ENCODE data around the gene C1orf105. TPM values are rescaled to one million over a fixed set of nuclear protein-coding genes. Genes with fewer than 3 reads are reported as not detected.
"Not testable (repeated sequence)": the region's sequence is repeated elsewhere in the genome, so short reads cannot be mapped to it uniquely, and the experiment has no call there.

The C1orf105 gene
- total RNA-seq, result not detected
- long read RNA-seq, donor 1, result 0 reads
- long read RNA-seq, donor 2, result 0 reads

DNA sequence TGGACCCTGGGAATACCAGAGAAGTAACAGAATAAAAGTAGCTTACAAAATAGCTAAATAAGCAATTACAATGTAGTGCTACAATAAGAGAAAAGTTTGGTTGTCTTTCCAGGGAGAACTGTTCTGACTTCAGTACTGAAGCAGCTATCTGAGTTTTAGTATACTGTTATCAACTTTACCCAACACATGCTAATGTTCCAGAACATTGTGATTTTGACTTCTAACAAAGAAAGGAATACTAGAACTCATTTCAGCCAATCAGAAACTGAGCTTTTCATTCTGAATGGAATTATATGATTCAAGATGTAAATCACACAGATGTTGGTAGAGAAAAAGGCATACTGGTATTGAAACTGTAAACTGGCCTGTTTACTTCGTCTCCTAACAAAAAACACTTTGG, at the start of gene C1orf105:
Gene C1orf105 (plus strand): TSS at position 301 of the 400 bp plus-strand sequence. CDS start 201 bp downstream, outside the sequence.
- DNase-seq (ENCODE audit: low spot score), result no peak
- intact Hi-C loops (cut with DNase I), result loop anchor here in 1 of 2 donors (10.0 kb wide), 1 partner anchor 416 kb away; no protein-coding TSS in a partner anchor

GRCh38 chr1:172371646-172372045, 48.8 kb upstream of the C1orf105 start:
- DNase-seq (ENCODE audit: low spot score); intact Hi-C loops (cut with DNase I): not testable (repeated sequence)

GRCh38 chr1:172373864-172374263, 46.6 kb upstream of the C1orf105 start:
- intact Hi-C loops (cut with DNase I), result no loop called here
- no peak for DNase-seq (ENCODE audit: low spot score)

- no peak for DNase-seq (ENCODE audit: low spot score)
- intact Hi-C loops (cut with DNase I), result no loop called here
These were observed 45.3 kb upstream of the C1orf105 start for GRCh38 chr1:172375211-172375631.

GRCh38 chr1:172376431-172376830, 44.1 kb upstream of the C1orf105 start:
- intact Hi-C loops (cut with DNase I), result no loop called here
- no peak for DNase-seq (ENCODE audit: low spot score)

DNA sequence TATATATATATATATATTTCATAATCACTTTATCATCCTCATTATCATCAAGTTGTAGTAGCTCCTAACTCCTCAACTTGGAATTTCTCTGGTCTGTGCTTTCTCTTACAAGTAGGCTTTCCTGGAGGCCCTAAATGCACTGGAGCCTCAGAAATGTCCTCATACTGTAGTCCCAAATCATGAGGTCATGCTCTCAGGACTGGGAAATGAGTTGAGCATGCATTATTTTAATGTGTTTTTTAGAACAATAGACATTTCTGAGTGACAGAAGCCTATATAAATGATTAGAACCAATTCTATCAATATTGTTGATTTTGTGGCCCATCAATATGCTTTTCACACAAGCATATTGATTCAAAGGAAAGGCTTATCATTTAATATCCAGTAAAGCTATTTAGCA, 42.9 kb upstream of the C1orf105 start:
- intact Hi-C loops (cut with DNase I), result no loop called here
- DNase-seq (ENCODE audit: low spot score), result no peak

- intact Hi-C loops (cut with DNase I), result loop anchor here in 1 of 2 donors (1.0 kb wide), 1 partner anchor 9 kb away; no protein-coding TSS in a partner anchor
- no peak for DNase-seq (ENCODE audit: low spot score)
These were observed 42.2 kb upstream of the C1orf105 start for GRCh38 chr1:172378109-172378760.

DNA sequence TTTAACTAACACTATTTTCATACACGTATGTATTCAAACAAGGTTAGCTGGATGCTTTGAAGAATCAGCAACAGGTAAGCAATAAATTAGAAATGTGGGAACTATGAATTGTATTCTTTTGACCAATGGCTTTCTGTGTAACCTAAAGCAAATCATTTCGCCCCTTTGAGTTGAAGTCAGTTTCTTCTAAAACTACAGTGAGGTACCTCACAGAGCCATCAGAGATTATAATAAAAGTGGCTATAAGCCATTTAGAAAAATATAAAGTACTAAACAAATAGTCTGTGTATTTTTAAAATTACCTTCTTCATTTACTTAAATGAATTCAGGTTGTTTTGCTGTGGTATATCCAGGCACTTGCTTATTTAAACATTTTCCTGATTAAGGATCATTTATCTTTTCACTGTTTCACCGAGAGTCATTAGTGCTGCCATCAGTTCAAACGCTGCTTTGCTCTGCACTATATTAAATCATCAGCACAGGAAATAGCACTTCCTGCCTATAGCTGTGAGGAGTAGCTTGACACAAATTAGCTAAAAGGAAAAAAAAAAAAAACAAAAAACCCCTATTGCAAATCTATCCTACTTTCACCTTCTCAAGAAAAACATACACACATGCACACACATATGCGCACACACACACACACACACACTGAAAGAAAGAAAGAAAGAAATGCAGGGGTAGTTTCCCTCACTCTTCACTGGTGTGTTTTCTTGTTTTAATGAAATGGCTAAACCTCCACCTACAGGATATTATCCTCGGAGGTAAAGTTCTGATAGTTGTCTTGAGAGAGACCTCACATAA, 39.8 kb upstream of the C1orf105 start:
- intact Hi-C loops (cut with DNase I), result no loop called here
- DNase-seq (ENCODE audit: low spot score), result no peak

- intact Hi-C loops (cut with DNase I), result no loop called here
- no peak for DNase-seq (ENCODE audit: low spot score)
These were observed 38.5 kb upstream of the C1orf105 start for GRCh38 chr1:172381946-172382345.

DNA sequence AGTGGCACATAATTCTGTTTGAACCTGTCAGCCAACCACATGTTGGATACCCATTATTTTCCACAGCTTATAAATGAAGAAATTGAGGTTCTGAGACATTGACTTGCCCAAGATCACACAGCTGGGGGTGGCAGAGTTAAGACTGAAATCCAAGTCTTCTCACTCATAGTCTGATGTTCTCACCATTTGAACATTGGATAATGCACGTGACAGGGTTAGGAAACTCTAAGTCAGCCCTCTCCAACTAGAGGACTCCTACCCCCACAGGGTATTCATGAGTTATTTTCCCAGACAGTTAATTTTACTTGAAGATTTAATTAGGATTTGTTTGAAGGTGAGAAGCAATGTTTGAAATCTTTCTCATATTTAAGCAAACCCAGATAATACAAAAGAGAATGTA, 38.1 kb upstream of the C1orf105 start:
- intact Hi-C loops (cut with DNase I), result no loop called here

GRCh38 chr1:172382990-172383389, 37.5 kb upstream of the C1orf105 start:
- intact Hi-C loops (cut with DNase I), result no loop called here
- no peak for DNase-seq (ENCODE audit: low spot score)

More for the DNA sequence above, 38.1 kb upstream of the C1orf105 start:
- no peak for DNase-seq (ENCODE audit: low spot score)

DNA sequence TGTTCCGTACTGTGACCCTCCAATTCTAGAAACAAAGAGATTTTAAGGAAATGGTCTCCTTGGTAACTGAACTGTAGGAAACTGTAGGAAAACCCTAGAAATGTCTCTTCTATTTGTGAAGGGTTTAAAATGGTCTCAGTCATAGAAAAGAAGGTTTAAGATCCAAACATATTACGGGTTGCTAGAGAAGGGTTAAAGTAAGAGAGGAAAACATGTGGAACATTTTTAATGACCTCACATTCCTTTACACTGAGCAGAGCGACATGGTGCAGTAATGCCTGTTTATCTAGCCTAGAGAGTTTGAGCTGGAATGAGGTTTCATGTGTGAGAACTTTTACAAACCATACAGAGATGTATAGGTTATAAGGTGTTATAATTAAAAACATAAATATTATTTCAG, 36.9 kb upstream of the C1orf105 start:
- no peak for DNase-seq (ENCODE audit: low spot score)
- intact Hi-C loops (cut with DNase I), result no loop called here

DNA sequence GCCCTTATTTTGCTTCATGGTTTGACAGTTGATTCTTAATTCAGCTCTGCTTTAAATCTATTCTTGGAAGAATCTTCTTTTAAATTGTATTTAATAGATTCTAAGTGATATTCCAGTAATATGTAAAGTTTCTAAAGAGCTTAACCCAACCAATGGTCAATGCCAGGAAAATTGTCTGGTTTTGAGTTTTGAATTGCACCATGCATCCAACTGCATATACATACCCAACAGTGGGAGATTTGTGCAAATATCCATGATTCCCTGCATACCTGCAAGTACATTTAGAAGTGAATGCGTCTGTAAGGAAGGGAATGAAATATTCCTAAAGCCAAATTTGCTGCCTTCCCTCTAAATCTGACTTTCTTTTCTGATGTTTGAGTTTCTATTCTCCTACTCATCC, 35.8 kb upstream of the C1orf105 start:
- intact Hi-C loops (cut with DNase I), result no loop called here
- DNase-seq (ENCODE audit: low spot score), result no peak

DNA sequence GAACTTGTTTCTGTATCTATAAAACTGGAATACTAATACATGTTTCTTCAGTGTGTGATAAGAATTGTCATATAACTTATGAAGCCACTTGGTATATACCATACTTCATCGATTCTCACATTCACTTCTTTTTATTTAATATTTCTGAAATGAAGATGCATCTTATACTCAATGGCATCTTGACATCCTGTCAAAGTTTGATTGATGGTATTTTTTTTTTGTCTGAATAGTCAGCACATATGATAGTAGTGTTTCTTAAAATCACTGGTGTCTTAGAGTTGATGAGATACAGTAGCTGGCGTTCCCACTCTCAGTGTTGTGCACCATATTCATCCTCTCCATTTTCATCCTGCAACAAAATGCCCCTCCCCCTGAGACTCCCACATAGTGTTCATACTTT, 34.4 kb upstream of the C1orf105 start:
- DNase-seq (ENCODE audit: low spot score), result no peak
- intact Hi-C loops (cut with DNase I), result no loop called here

DNA sequence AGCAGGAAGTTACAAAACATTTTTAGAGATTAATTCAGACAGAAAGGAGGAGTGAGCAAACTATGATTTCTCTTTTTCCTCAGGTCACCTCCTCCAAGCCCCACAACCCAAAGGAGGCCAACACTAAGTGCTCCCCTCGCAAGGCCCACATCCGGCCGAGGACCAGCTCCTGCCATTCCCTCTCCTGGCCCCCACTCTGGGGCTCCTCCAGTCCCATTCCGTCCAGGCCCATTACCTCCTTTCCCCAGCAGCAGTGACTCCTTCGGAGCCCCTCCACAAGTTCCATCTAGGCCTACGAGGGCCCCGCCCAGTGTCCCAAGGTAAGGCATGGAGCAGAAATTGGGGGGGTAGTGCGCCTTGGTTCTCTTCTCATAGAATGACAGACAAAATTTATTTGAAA, 32.0 kb upstream of the C1orf105 start:
- intact Hi-C loops (cut with DNase I), result no loop called here
- no peak for DNase-seq (ENCODE audit: low spot score)

DNA sequence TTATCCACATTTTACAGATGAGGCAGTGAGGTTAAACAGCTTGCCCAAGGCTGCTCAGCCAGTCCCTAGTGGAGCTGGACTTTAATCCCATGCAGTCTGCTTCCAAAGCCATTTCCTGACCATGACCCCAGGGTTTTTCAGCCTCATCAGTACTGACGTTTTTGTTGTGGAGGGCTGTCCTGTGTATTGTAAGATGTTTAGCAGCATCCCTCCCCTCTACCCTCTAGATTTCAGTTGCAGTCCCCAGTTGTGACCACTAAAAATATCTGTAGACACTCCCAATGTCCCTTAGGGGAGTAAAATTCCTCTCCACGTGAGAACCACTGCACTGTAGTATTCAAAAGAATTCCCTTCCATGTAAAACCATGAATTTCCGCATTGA, 30.2 kb upstream of the C1orf105 start:
- intact Hi-C loops (cut with DNase I), result loop anchor here in 1 of 2 donors (10.0 kb wide), 1 partner anchor 105 kb away; no protein-coding TSS in a partner anchor
- no peak for DNase-seq (ENCODE audit: low spot score)

GRCh38 chr1:172390683-172391551, 29.6 kb upstream of the C1orf105 start:
- intact Hi-C loops (cut with DNase I), result loop anchor here in 1 of 2 donors (10.0 kb wide), 1 partner anchor 106 kb away; no protein-coding TSS in a partner anchor
- DNase-seq (ENCODE audit: low spot score), result no peak

- intact Hi-C loops (cut with DNase I), result loop anchor here in 1 of 2 donors (10.0 kb wide), 1 partner anchor 107 kb away; no protein-coding TSS in a partner anchor
- no peak for DNase-seq (ENCODE audit: low spot score)
These were observed 28.5 kb upstream of the C1orf105 start for GRCh38 chr1:172391976-172392375.

DNA sequence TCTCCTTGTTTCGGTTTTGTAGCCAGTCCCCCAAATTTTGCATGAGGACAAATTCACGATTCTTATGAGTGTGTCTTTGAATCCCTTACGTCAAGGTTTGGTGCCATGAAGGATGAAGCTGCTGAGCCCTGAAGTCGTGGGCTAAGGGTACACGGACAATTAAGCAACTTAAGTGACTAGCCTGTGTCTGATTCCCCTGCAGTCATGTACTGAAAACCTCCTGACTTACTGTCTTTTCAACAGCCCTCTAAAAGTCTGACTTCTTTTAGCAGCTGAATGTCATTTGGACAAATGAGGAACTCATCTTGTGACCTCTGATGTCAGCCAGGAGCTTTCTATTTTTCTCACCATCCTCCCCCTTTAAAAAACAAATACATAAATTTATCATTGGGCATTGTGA, 27.1 kb upstream of the C1orf105 start:
- DNase-seq (ENCODE audit: low spot score), result no peak
- intact Hi-C loops (cut with DNase I), result loop anchor here in 1 of 2 donors (10.0 kb wide), 1 partner anchor 109 kb away; no protein-coding TSS in a partner anchor
